Peyer's patch (tissue), 4 donors: ENCODE results near the gene BMP6. TPM values are rescaled to one million over a fixed set of nuclear protein-coding genes. Genes with fewer than 3 reads are reported as not detected.

Source experiments
- DNase-seq, 3 donors: peaks; one replicate each; pipeline ENCODE4 v3.0.0-alpha.2; 2017 to 2019
- H3K27ac ChIP-seq, 4 donors: fragments of 200-600 bp; sonication (generic); one replicate each; pipeline ENCODE4 v1.5.1; 2016 to 2019
- H3K27me3 ChIP-seq, 2 donors: fragments of 200-600 bp; sonication (generic); one replicate each; pipeline ENCODE4 v1.5.1; 2019
- H3K36me3 ChIP-seq, 3 donors: fragments of 200-600 bp; sonication (generic); one replicate each; pipeline ENCODE4 v1.5.1; 2016 to 2019
- H3K4me1 ChIP-seq, 4 donors: fragments of 200-600 bp; sonication (generic); one replicate each; pipeline ENCODE4 v1.5.1; 2016 to 2019
- H3K4me3 ChIP-seq, 4 donors: fragments of 200-600 bp; sonication (generic); 1 replicate in 3 of 4; 2 replicates in 1 of 4; pipeline ENCODE4 v1.5.1; 2016 to 2019; ENCODE audit warnings: mild to moderate bottlenecking in 1 of 4
- H3K9me3 ChIP-seq, 4 donors: fragments of 200-600 bp; sonication (generic); one replicate each; pipeline ENCODE4 v1.5.1; 2016 to 2019; ENCODE audit warnings: mild to moderate bottlenecking in 1 of 4
- POLR2A ChIP-seq, 2 donors: fragments of 450-650 bp; IDR thresholded peaks; one replicate each; pipeline ENCODE4 v1.5.1; 2017; ENCODE audit warnings: antibody characterized with exemption in 2 of 2, mild to moderate bottlenecking in 2 of 2, moderate library complexity in 2 of 2
- total RNA-seq, 4 donors: library from RNA; depleted of rRNA; stranded (reverse); fragments of >200 nt; gene quantifications; one replicate each; pipeline ENCODE4 v1.1.0, GENCODE V29; 2016
- TF ChIP-seq, protein P1 (sequence below), 6 experiments: fragments of 450-650 bp in 4 of 6; fragments of 200-600 bp in 2 of 6; sonication (generic) in 1 of 6; IDR thresholded peaks; one replicate each; pipeline ENCODE4 v1.5.1; 2017 to 2019; ENCODE audit warnings: antibody characterized with exemption in 6 of 6, mild to moderate bottlenecking in 3 of 6, moderate library complexity in 1 of 6

The BMP6 gene
- total RNA-seq, 4 donors from 2014 or later, result 0.88 to 3.6 (median 2.2) TPM

DNA sequence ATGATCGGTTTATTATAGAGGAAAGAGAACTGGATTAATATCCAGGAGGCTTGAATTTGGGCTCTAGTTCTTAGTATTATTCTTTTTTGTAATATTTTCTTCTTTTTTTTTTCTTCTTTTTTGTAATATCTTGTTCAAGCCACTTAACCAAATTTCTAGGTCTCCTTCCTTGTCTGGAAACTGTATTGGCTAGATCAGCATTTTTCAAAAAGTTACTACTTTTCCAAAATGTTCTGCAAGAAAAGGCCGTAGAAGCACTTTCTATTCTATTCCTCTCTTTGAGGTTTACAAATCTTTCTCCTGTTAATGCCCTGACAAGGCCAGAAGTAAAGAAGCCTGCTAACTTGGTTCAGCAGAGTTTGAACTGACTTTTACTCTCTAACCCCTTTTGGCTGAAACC, 12.0 kb downstream of the BMP6 start:
- TF ChIP-seq, protein P1, sequence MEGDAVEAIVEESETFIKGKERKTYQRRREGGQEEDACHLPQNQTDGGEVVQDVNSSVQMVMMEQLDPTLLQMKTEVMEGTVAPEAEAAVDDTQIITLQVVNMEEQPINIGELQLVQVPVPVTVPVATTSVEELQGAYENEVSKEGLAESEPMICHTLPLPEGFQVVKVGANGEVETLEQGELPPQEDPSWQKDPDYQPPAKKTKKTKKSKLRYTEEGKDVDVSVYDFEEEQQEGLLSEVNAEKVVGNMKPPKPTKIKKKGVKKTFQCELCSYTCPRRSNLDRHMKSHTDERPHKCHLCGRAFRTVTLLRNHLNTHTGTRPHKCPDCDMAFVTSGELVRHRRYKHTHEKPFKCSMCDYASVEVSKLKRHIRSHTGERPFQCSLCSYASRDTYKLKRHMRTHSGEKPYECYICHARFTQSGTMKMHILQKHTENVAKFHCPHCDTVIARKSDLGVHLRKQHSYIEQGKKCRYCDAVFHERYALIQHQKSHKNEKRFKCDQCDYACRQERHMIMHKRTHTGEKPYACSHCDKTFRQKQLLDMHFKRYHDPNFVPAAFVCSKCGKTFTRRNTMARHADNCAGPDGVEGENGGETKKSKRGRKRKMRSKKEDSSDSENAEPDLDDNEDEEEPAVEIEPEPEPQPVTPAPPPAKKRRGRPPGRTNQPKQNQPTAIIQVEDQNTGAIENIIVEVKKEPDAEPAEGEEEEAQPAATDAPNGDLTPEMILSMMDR (IDR thresholded peaks at IDR 0.05), result no peak
- TF ChIP-seq POLR2A (IDR thresholded peaks at IDR 0.05), result no peak
- H3K27me3 ChIP-seq, result no peaks in the 10 kb centered on the region
- no peaks in the 10 kb centered on the region for H3K36me3 ChIP-seq
- H3K4me3 ChIP-seq, result no peak overlapping the region
- no peak for DNase-seq
- no peak overlapping the region for H3K27ac ChIP-seq
- no peaks in the 10 kb centered on the region for H3K9me3 ChIP-seq
- H3K4me1 ChIP-seq, result no peaks in the 10 kb centered on the region

DNA sequence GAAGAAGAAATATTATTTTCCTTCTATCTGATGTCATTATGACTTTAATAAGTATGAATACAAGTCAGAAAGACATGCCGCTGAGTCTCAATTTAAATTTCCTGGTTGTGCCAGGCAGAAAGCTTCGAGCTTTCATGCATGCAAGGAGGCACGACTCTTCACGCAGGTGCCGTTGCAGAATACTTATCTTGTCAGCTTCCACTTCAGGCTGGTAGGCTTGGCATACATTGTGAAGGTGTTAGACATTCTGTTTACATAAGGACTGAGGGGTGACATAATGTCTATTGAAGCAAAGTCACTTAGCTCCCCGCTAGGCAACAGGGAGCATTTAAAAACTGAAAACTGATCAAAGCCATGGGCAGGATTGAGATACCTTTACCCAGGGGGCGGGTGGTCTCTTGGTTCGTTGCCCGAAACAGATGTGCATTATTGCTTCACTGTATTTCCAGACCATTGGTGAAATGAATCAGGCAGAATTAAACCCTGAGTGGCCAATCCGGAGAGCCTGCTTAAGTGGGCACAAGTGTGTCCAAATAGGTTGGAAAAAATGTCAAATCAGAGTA, 16.4 kb downstream of the BMP6 start:
- TF ChIP-seq, protein P1 (IDR thresholded peaks at IDR 0.05), result no peak
- no peak for TF ChIP-seq POLR2A (IDR thresholded peaks at IDR 0.05)
- no peaks in the 10 kb centered on the region for H3K9me3 ChIP-seq
- H3K4me1 ChIP-seq, result no peaks in the 10 kb centered on the region
- no peaks in the 10 kb centered on the region for H3K27me3 ChIP-seq
- H3K36me3 ChIP-seq, result no peaks in the 10 kb centered on the region
- H3K4me3 ChIP-seq, result no peak overlapping the region
- no peak overlapping the region for H3K27ac ChIP-seq
- DNase-seq, result no peak

DNA sequence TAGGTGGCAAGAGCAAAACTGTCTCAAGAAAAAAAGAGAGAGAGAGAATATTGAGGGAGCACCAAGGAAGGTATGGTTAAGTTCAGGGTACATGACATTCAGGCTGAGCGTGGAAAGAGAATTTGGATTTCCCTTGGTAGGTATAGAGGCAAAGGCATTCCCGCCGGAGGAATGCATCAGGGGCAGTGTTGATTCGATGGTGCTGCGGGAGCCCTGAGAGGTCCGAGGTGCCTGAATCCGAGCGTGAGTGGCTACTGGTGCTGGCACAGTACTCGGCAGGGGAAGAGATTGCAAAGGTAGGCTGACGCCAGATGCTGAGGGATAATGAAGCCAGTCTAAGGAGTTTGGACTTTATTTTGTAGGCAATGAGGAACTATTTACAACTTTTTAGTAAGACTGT, 20.0 kb downstream of the BMP6 start:
- TF ChIP-seq, protein P1 (IDR thresholded peaks at IDR 0.05), result no peak
- TF ChIP-seq POLR2A (IDR thresholded peaks at IDR 0.05), result no peak
- no peak overlapping the region for H3K27ac ChIP-seq
- H3K9me3 ChIP-seq, result no peaks in the 10 kb centered on the region
- no peaks in the 10 kb centered on the region for H3K4me1 ChIP-seq
- H3K27me3 ChIP-seq, result no peaks in the 10 kb centered on the region
- no peak for DNase-seq
- no peaks in the 10 kb centered on the region for H3K36me3 ChIP-seq
- no peak overlapping the region for H3K4me3 ChIP-seq

DNA sequence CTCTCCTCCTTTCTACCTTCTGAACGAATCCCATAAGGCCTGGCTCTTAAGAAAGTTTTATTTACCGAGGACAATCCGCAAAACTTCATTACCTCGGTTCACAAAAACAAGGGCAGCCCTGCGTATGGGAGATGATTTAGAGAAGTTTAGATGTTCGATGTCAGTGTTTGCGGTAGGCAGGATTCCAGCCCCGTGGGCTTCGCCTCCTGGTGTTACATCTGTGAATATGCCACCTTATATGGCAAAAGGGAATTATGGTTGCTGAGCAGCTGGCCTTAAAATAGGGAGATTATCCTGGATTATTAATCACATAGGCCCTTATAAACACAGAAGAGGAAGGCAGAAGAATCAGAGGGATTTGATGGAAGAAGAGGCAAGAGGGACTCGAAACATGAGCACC, 21.1 kb downstream of the BMP6 start:
- no peak for DNase-seq
- no peak overlapping the region for H3K4me3 ChIP-seq
- no peak overlapping the region for H3K27ac ChIP-seq
- no peaks in the 10 kb centered on the region for H3K27me3 ChIP-seq
- no peak for TF ChIP-seq POLR2A (IDR thresholded peaks at IDR 0.05)
- TF ChIP-seq, protein P1 (IDR thresholded peaks at IDR 0.05), result no peak
- H3K36me3 ChIP-seq, result no peaks in the 10 kb centered on the region
- no peaks in the 10 kb centered on the region for H3K9me3 ChIP-seq
- no peaks in the 10 kb centered on the region for H3K4me1 ChIP-seq

DNA sequence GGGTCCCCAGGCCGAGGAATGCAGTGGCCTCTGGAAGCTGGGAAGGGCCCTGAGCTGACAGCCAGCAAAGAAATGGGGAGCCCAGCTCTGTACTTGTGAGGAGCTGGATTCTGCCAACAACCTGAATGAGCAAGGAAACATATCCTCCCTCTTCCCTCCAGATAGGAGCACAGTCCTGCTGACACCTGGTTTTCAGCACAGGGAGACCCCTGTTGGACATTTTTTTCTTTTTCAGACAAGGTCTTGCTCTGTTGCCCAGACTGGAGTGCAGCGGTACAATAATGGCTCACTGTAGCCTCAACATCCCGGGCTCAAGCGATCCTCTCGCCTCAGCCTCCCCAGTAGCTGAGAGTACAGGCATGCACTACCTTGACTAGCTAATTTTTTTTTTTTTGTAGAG, 21.5 kb downstream of the BMP6 start:
- no peak overlapping the region for H3K4me3 ChIP-seq
- H3K36me3 ChIP-seq, result no peaks in the 10 kb centered on the region
- no peaks in the 10 kb centered on the region for H3K4me1 ChIP-seq
- no peak overlapping the region for H3K27ac ChIP-seq
- DNase-seq, result no peak
- no peak for TF ChIP-seq POLR2A (IDR thresholded peaks at IDR 0.05)
- H3K27me3 ChIP-seq, result no peaks in the 10 kb centered on the region
- H3K9me3 ChIP-seq, result no peaks in the 10 kb centered on the region

DNA sequence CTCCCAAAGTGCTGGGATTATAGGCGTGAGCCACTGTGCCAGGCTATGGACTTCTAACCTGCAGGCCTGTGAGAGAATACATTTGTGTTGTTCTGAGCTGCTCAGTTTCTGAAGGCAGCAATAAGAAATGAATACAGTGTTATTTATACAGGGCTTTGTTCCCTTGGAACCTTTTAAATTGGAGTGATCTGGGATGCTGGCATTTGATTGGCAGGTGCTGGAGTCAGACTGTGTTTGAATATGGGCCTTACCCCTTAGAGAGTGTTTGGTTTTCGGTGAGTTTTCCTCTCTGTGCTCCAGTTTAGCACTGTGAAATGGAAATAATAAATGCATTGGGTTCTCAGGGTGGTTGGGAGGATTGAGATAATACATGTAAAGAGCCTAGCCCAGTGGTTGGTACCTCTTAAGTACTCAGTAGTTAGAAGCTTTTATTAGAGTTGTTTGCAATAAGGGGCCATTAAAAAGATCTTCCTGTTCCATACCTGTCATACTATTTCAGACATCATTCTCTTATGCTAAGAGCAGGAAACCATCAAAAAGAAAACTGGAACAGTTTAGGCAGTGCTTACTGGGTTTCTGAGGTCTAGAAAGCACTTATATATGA, 22.1 kb downstream of the BMP6 start:
- no peak for TF ChIP-seq POLR2A (IDR thresholded peaks at IDR 0.05)
- TF ChIP-seq, protein P1 (IDR thresholded peaks at IDR 0.05), result no peak
- Histone ChIP-seq H3K36me3 (no peaks in the 10 kb centered on the region), H3K4me1 (no peaks in the 10 kb centered on the region), H3K27ac (no peak overlapping the region), H3K9me3 (no peaks in the 10 kb centered on the region), H3K27me3 (no peaks in the 10 kb centered on the region), H3K4me3 (no peak overlapping the region)
- no peak for DNase-seq
